Measurements from ENCODE around the gene DPP7. TPM values are rescaled to one million over a fixed set of nuclear protein-coding genes. Genes with fewer than 3 reads are reported as not detected.
A peak's percentile ranks its signal among the peaks of the same experiment; 100 is the strongest.

The DPP7 gene
- total and polyA plus RNA-seq, 2 of the 8 experiments (the other 6 are each of a cell fraction or from before 2014, with no cell fraction given): 21.2 to 26.8 TPM

GRCh38 chr9:137157618-137158415 lies 43.3 kb upstream of the DPP7 start:
- POLR2A ChIA-PET (ENCODE audit: partially characterized antibody): interaction anchor here (0.9 to 2.9 kb wide), 3 partner anchors 11 to 30 kb away, joined by 3 to 7 read pairs (median 3); partner anchors contain the start of genes ANAPC2 and LRRC26
- DNase-seq (ENCODE audit: low read depth in 1 of 2, low spot score in 2 of 2): no peak
- H2BK20ac ChIP-seq (ENCODE audit: low read length): no peak overlapping the region

More at GRCh38 chr9:137157618-137158415, 43.3 kb upstream of the DPP7 start:
- Histone ChIP-seq H3K9ac (replicated peaks in 1 of 4; ENCODE audit: extremely low read depth in 1 of 4, low read depth in 3 of 4, low read length in 3 of 4) (no peak overlapping the region), H2AK5ac (ENCODE audit: low read depth, low read length) (peak overlapping the region; percentile 54; the same call in 1 of the 2 replicates), H3K56ac (replicated peaks; ENCODE audit: insufficient read length, low read depth, low read length) (no peak overlapping the region), H2AFZ (ENCODE audit: low read length) (no peak overlapping the region), H3K27ac (ENCODE audit: low read depth, low read length) (no peak overlapping the region), H3K23me2 (ENCODE audit: low read depth, low read length) (peaks cover 12% of the 10 kb centered on the region), H4K91ac (replicated peaks; ENCODE audit: insufficient read length, low read length) (peak overlapping the region; percentile 65), H3K23ac (ENCODE audit: insufficient read length) (no peak overlapping the region), H3K27me3 (replicated peaks in 1 of 4; ENCODE audit: control insufficient read depth in 3 of 4, extremely low read depth in 1 of 4, insufficient read depth in 3 of 4, low read length in 3 of 4) (peaks cover 42 to 79% (median 76%) of the 10 kb centered on the region in 4 experiments), H4K20me1 (replicated peaks in 1 of 2; ENCODE audit: control insufficient read depth in 1 of 2, insufficient read depth in 2 of 2, low read length in 2 of 2) (peaks cover 0 to 26% of the 10 kb centered on the region in 2 experiments), H3K4me2 (ENCODE audit: insufficient read depth in 1 of 2, low read depth in 2 of 2, low read length in 2 of 2) (peak overlapping the region in 1 of 2 experiments; percentile 78; a peak in 1 of 4 replicates), H3K18ac (ENCODE audit: extremely low read depth, low read length) (no peak overlapping the region), H3K79me2 (ENCODE audit: control insufficient read depth in 1 of 2, insufficient read depth in 2 of 2, low read length in 2 of 2) (no peaks in the 10 kb centered on the region; a peak in 1 of 4 replicates), H2BK12ac (ENCODE audit: low read depth, low read length) (peak overlapping the region; percentile 68; the same call in 1 of the 2 replicates), H3K36me3 (ENCODE audit: control insufficient read depth in 2 of 4, insufficient read depth in 4 of 4, low read length in 3 of 4) (no peaks in the 10 kb centered on the region; a peak in 1 of 8 replicates), H2BK120ac (replicated peaks; ENCODE audit: low read depth, low read length) (no peak overlapping the region), H3K4me3 (ENCODE audit: extremely low read depth in 1 of 4, insufficient read depth in 2 of 4, low read depth in 3 of 4, low read length in 4 of 4) (no peak overlapping the region), H3K4ac (replicated peaks; ENCODE audit: insufficient read length, low read depth, low read length) (no peak overlapping the region), H2BK15ac (ENCODE audit: low read length) (0 out of 2 replicates have a peak overlapping the region, but pooled peaks have one; percentile 5), H3K79me1 (ENCODE audit: low read depth, low read length) (no peaks in the 10 kb centered on the region), H2BK5ac (ENCODE audit: low read depth, low read length) (no peak overlapping the region; the same call in 1 of the 2 replicates), H4K8ac (ENCODE audit: extremely low read depth, insufficient read depth, low read length) (no peak overlapping the region; the same call in 1 of the 2 replicates), H3K4me1 (replicated peaks in 1 of 4; ENCODE audit: control insufficient read depth in 3 of 4, insufficient read depth in 4 of 4, low read length in 3 of 4) (peaks cover 0 to 11% (median 10%) of the 10 kb centered on the region in 4 experiments; a peak in 5 of 7 replicates), H4K5ac (ENCODE audit: insufficient read length, low read depth, low read length) (no peak overlapping the region), H3K9me3 (ENCODE audit: insufficient read depth in 2 of 2, low read depth in 1 of 2, low read length in 1 of 2) (peaks cover 0 to 5% of the 10 kb centered on the region in 2 experiments; a peak in 2 of 4 replicates), H3K14ac (ENCODE audit: insufficient read length) (no peak overlapping the region)
- FAIRE-seq: no peak
- no peak for TF ChIP-seq RNF2 (IDR thresholded peaks at IDR 0.05; ENCODE audit: borderline replicate concordance, low read depth, low read length, missing control alignments, poor library complexity, severe bottlenecking)
- TF ChIP-seq SP4 (IDR thresholded peaks at IDR 0.05; ENCODE audit: low read length): no peak
- TF ChIP-seq TBP (IDR thresholded peaks at IDR 0.05; ENCODE audit: low read depth, low read length): no peak
- no peak for TF ChIP-seq CHD1 (IDR thresholded peaks at IDR 0.05; ENCODE audit: low read depth, low read length)
- TF ChIP-seq GABPA (IDR thresholded peaks at IDR 0.05; ENCODE audit: borderline replicate concordance, insufficient read depth, low read length): no peak
- TF ChIP-seq BACH1 (IDR thresholded peaks at IDR 0.05; ENCODE audit: low read length): no peak
- TF ChIP-seq RXRA (IDR thresholded peaks at IDR 0.05; ENCODE audit: insufficient read depth, low read depth, low read length): no peak
- no peak for TF ChIP-seq TAF7 (optimal IDR thresholded peaks at IDR 0.05; ENCODE audit: borderline replicate concordance, low read depth, low read length)
- 82% methylated on average over 15 of the region's 19 CpGs; no CpG with 5 or more reads in 1 of the 2 experiments for WGBS, 2 experiments (ENCODE audit: extremely low coverage in 1 of 2, insufficient coverage in 1 of 2, insufficient read length in 1 of 2, insufficient replicate concordance in 2 of 2, low coverage in 1 of 2, low lambda C conversion rate in 2 of 2, missing lambda C conversion rate in 1 of 2)
- CTCF ChIA-PET (ENCODE audit: partially characterized antibody): interaction anchor here (0.7 to 1.6 kb wide), 8 partner anchors 10 to 129 kb away, joined by 3 to 6 read pairs (median 4); no protein-coding TSS in a partner anchor
